ENCODE measurements around the gene KLB. TPM values are rescaled to one million over a fixed set of nuclear protein-coding genes. Genes with fewer than 3 reads are reported as not detected.
"Not testable (repeated sequence)": the region's sequence is repeated elsewhere in the genome, so short reads cannot be mapped to it uniquely, and the experiment has no call there.

Gene KLB
- total RNA-seq, 1 experiment from 2014 or later = not detected

- DNase-seq (ENCODE audit: low read depth) = not testable (repeated sequence)
These were observed 18.6 kb downstream of the KLB start for GRCh38 chr4:39425297-39425696.

DNA sequence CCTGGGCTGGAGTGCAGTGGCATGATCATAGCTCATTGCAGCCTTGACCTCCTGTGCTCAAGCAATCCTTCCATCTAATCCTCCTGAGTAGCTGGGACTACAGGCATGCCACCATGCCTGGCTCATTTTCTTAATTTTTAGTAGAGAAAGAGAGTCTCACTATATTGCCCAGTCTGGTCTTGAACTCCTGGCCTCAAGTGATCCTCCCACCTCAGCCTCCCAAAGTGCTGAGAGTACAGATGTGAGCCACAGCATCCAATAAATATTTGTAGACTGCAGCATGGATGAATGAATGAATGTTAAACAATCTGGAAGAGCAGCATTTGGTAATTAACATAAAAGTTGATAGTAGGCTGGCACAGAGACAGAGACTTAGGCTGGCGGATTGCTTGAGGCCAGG is 20.0 kb downstream of the KLB start:
- DNase-seq (ENCODE audit: low read depth) = no peak

DNA sequence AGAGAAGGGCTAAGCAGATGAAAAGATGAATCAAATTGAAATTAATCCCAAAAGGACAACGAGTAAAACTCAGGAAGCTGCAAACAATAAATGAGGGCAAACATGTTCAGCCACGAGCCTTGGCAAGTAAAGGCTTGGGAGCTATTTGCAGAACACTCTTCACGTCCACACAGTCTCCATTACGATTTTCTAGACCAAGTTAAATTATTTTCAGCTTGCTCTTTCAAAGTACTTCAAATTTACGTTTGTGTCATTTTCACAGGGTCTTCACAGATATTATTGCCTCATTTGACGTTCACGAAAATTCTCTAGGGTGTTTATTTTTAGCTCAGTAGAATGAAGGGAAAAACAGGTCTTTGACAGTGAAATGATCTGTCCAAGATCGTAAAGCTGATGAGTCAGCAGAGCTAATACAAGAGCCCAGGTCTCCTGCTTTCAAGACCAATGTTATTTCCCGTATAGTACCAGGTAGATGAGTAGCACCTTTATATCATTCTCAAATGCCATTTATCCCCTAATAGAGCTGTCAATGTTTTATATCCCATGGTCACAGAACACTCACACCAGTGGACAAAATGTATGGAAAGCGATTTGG is 20.9 kb downstream of the KLB start:
- no peak for DNase-seq (ENCODE audit: low read depth)

DNA sequence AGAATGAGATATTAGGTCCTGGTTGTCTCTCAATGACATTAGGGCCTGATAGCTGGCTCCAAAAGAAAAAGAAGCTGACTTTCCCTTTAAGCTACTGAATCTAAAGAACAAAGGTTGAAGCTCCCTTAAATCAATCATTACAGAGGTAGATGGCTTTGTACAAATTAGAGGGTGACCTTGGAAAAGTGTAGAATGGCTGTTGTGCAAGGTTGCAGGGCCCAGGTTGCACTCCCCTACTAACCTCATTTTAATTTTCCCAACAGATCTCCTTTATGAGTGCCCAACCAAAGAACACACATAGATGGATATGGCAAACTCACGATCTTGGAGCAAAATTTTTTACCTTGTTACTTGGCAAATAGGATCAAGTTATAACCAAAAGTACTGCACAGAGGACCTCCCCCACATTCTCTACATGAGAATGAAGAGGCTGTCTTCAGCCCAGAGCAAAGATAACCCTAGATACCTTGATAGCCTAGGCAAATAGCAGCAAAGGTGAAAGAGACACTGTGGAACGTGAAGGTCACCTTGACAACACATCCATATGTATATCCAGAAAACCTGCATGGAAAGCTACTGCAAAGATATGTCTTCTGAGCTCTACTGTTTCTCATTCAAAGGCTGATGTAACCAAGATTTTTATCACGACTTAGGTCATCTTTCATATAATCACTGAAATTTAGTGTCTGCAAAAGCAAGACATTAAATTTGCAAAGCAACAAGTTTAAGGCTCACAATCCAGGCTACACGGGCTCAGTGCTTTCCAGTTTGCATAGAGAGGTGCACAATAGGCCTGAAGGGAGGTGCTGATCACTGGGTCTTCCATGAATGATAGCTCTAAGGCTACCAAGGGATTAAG is 23.0 kb downstream of the KLB start:
- no peak for DNase-seq (ENCODE audit: low read depth)

DNA sequence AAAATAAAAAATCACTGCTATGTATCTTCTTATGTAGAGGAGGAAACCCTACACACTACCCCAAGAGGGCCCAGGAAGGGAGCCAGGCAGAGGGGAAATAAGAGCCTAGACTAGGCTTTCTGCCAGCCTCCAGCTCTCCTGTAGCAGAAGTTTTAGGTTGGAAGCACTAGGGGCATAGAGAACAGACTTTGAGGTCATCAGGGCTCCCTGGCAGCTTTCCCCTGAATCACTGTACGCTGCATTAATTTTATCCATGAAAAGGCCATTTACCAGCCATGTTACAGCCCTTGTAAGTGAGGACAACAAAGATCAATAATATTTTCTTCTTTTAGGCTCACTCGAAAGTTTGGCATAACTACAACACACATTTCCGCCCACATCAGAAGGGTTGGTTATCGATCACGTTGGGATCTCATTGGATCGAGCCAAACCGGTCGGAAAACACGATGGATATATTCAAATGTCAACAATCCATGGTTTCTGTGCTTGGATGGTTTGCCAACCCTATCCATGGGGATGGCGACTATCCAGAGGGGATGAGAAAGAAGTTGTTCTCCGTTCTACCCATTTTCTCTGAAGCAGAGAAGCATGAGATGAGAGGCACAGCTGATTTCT is 27.3 kb downstream of the KLB start:
- no peak for DNase-seq (ENCODE audit: low read depth)

GRCh38 chr4:39435659-39436563 is 29.2 kb downstream of the KLB start:
- no peak for DNase-seq (ENCODE audit: low read depth)

GRCh38 chr4:39441593-39441992 is 34.9 kb downstream of the KLB start:
- DNase-seq (ENCODE audit: low read depth) = no peak

GRCh38 chr4:39442998-39443397 is 36.3 kb downstream of the KLB start:
- DNase-seq (ENCODE audit: low read depth) = no peak

GRCh38 chr4:39446483-39446841 is 39.7 kb downstream of the KLB start:
- DNase-seq (ENCODE audit: low read depth) = no peak

DNA sequence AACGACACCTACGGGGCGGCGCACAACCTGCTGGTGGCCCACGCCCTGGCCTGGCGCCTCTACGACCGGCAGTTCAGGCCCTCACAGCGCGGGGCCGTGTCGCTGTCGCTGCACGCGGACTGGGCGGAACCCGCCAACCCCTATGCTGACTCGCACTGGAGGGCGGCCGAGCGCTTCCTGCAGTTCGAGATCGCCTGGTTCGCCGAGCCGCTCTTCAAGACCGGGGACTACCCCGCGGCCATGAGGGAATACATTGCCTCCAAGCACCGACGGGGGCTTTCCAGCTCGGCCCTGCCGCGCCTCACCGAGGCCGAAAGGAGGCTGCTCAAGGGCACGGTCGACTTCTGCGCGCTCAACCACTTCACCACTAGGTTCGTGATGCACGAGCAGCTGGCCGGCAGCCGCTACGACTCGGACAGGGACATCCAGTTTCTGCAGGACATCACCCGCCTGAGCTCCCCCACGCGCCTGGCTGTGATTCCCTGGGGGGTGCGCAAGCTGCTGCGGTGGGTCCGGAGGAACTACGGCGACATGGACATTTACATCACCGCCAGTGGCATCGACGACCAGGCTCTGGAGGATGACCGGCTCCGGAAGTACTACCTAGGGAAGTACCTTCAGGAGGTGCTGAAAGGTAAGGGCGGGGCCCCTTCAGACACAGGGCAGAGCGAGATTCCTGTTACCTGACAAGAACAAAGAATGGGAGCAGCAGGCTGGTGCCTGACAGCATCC is 40.3 kb downstream of the KLB start:
- no peak for DNase-seq (ENCODE audit: low read depth)

- DNase-seq (ENCODE audit: low read depth) = no peak
These were observed 43.9 kb downstream of the KLB start for GRCh38 chr4:39450618-39451017.

DNA sequence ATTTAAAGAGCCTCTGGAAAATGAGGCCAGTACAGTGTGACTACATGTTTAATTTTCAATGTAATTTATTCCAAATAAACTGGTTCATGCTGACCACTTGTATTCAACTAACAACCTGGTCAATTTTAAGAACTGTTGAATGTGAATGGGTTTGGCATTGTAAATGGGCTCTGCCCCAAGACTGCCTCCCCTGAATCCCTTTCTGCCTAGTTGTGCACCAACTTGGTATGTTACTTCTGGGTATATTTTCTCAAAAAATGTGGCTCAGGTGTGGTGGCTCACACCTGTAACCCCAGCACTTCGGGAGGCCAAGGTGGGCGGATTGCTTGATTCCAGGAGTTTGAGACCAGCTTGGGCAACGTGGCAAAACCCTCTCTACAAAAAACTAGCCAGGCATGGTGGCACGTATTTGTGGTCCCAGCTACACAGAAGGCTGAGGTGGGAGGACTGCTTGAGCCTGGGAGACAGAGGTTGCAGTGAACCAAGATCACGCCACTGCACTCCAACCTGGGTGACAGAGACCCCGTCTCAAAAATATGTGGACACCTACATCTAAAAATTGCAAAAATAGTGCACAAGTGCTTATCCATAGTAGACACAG is 44.8 kb downstream of the KLB start:
- DNase-seq (ENCODE audit: low read depth) = no peak

DNA sequence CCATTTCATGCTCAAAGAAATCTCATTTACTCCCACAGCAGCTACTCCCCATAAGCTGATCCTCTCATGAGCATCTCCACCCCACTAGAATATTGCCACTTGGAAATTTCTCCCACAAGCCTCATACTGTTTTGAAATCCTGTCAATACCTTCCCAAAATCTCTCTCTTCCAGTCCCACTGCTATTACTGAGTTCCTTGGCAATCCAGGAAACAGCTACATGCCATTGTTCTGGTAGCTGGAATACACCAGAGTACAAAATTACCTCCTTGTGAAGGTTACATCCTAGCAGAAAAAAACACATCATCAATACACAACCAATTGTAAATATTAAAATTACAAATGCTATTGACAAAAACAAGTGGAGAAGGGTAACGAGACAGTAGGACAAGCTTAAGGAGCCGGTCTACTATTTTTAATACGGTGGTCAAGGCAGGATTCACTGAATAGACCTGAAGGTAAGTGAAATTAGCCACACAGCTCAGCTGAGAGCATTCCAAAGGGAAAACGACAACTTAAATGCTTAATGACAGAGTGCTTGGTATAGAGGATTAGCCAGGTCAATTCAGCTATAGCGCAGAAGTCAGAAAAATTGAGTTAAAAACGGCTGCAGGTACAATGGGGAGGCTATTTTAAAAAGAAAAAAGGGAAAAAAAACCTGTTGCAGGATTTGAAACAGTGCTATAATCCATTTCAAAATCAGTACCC is 45.6 kb downstream of the KLB start:
- no peak for DNase-seq (ENCODE audit: low read depth)

- no peak for DNase-seq (ENCODE audit: low read depth)
These were observed 46.3 kb downstream of the KLB start for GRCh38 chr4:39452860-39453587.

DNA sequence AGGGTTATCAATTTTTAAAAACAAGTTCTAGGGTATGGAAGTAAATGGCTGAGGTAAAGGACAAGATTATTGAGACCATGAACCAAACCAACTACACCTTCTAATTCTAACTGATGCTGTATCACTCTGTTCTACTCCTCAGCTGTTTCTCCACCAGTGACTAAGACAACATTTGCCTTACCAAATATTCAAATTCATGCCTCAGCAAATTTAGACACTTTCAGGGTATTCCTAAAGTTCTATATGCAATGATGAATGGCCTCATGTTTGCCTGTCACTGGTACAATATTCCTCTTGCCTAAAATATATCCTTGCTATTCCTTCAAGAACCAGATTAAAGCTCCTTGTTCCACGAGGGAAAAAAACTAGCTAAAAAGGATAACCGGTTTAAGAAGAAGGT is 47.0 kb downstream of the KLB start:
- DNase-seq (ENCODE audit: low read depth) = no peak

GRCh38 chr4:39455486-39455885 is 48.8 kb downstream of the KLB start:
- DNase-seq (ENCODE audit: low read depth) = no peak

GRCh38 chr4:39456946-39457763 is 50.4 kb downstream of the KLB start:
- no peak for DNase-seq (ENCODE audit: low read depth)

- not testable (repeated sequence) for DNase-seq (ENCODE audit: low read depth)
These were observed 51.4 kb downstream of the KLB start for GRCh38 chr4:39458161-39458504.

Measured in HT1080 (cell line).